Keratinocyte (primary cell): ENCODE data around the gene PKNOX2. TPM values are rescaled to one million over a fixed set of nuclear protein-coding genes. Genes with fewer than 3 reads are reported as not detected.

Experiments
- DNase-seq: peaks from one replicate; pipeline ENCODE4 v3.0.0-alpha.2; 2011; ENCODE audit warnings: low read depth, missing footprints, low spot score
- FAIRE-seq: peaks from 2 replicates; lab custom pipeline; 2011; peaks lifted over from hg19 to GRCh38; lab: Jason Lieb, UNC
- H2AFZ ChIP-seq: 2 replicates; pipeline ENCODE4 v1.6.0; 2012; ENCODE audit warnings: low read length, control low read depth, inconsistent platforms; ENCODE audit not compliant: control insufficient read depth
- H3K27ac ChIP-seq: 2 replicates; pipeline ENCODE4 v1.5.1; 2011; ENCODE audit warnings: low read length; ENCODE audit not compliant: control insufficient read depth, insufficient read depth
- H3K27me3 ChIP-seq: 3 replicates; pipeline ENCODE4 v1.6.0; 2011; ENCODE audit warnings: low read length; ENCODE audit not compliant: control insufficient read depth, insufficient read depth; ENCODE audit errors: extremely low read depth
- H3K36me3 ChIP-seq, 2 experiments: 2 replicates in 1 of 2; 3 replicates in 1 of 2; pipeline ENCODE4 v1.5.1; 2011; ENCODE audit warnings: low read length in 2 of 2, mild to moderate bottlenecking in 1 of 2; ENCODE audit not compliant: control insufficient read depth in 2 of 2, insufficient read depth in 2 of 2; ENCODE audit errors: extremely low read depth in 1 of 2
- H3K4me1 ChIP-seq: 3 replicates; pipeline ENCODE4 v1.5.1; 2011; ENCODE audit warnings: low read length; ENCODE audit not compliant: control insufficient read depth, insufficient read depth; ENCODE audit errors: extremely low read depth
- H3K4me2 ChIP-seq: 3 replicates; pipeline ENCODE4 v1.6.0; 2011; ENCODE audit warnings: low read depth, low read length; ENCODE audit not compliant: control insufficient read depth, insufficient read depth; ENCODE audit errors: extremely low read depth
- H3K4me3 ChIP-seq, 3 experiments: fragments of 200-600 bp in 1 of 3; sonication (generic) in 1 of 3; 2 replicates in 2 of 3; 3 replicates in 1 of 3; pipeline ENCODE4 v1.5.1; 2011 to 2016; ENCODE audit warnings: low read length in 3 of 3, mild to moderate bottlenecking in 3 of 3, control low read depth in 2 of 3, inconsistent platforms in 1 of 3, low read depth in 1 of 3, mixed read lengths in 1 of 3, mixed run types in 1 of 3, moderate library complexity in 1 of 3; ENCODE audit not compliant: control insufficient read depth in 2 of 3, insufficient read depth in 2 of 3; ENCODE audit errors: extremely low read depth in 1 of 3
- H3K79me2 ChIP-seq: 2 replicates; pipeline ENCODE4 v1.6.0; 2012; ENCODE audit warnings: low read length; ENCODE audit not compliant: control insufficient read depth, insufficient read depth
- H3K9ac ChIP-seq: 3 replicates; pipeline ENCODE4 v1.6.0; 2011; ENCODE audit warnings: low read length; ENCODE audit not compliant: control insufficient read depth, insufficient read depth; ENCODE audit errors: extremely low read depth
- H3K9me1 ChIP-seq: 3 replicates; pipeline ENCODE4 v1.6.0; 2011; ENCODE audit warnings: low read length; ENCODE audit not compliant: control insufficient read depth, insufficient read depth; ENCODE audit errors: extremely low read depth
- H3K9me3 ChIP-seq: 2 replicates; pipeline ENCODE4 v1.5.1; 2012; ENCODE audit warnings: low read depth, low read length; ENCODE audit not compliant: control insufficient read depth
- H4K20me1 ChIP-seq: 3 replicates; pipeline ENCODE4 v1.6.0; 2011; ENCODE audit warnings: low read length; ENCODE audit not compliant: control insufficient read depth, insufficient read depth; ENCODE audit errors: extremely low read depth
- EZH2 ChIP-seq: IDR thresholded peaks from one replicate; pipeline ENCODE4 v1.6.1; 2012; ENCODE audit warnings: inconsistent platforms, mild to moderate bottlenecking, low read length, moderate library complexity
- dilution Hi-C: fragments of 300-500 bp; cut with MboI; formaldehyde crosslinking; loops from one replicate; pipeline ENCODE4 v1.7.0; 2020; ENCODE audit warnings: low sequenced_read_pairs; ENCODE audit not compliant: extremely low pct_ligation_motif_present
- polyA plus RNA-seq, 5 experiments: library from polyadenylated mRNA; depleted of rRNA in 3 of 5; stranded (reverse) in 3 of 5; stranded (forward) in 1 of 5; unstranded in 1 of 5; fragments of >200 nt; gene quantifications; 1 replicate in 1 of 5; 2 replicates in 3 of 5; 3 replicates in 1 of 5; pipeline versions ENCODE4 v1.2.1 to v1.2.3, GENCODE V29; 2011 to 2012; ENCODE audit warnings: missing spikeins in 2 of 5, low read depth in 1 of 5, low replicate concordance in 1 of 5
- TF ChIP-seq, protein P1 (sequence below), 3 experiments: IDR thresholded peaks in 1 of 3; conservative IDR thresholded peaks in 1 of 3; optimal IDR thresholded peaks in 1 of 3; 2 replicates in 2 of 3; 3 replicates in 1 of 3; pipeline versions ENCODE3 to v1.5.1; 2011; ENCODE audit warnings: low read length in 3 of 3, mild to moderate bottlenecking in 3 of 3, moderate library complexity in 2 of 3, control low read depth in 1 of 3, inconsistent platforms in 1 of 3; ENCODE audit not compliant: insufficient read depth in 2 of 3; ENCODE audit errors: extremely low read depth in 1 of 3

The PKNOX2 gene
- polyA plus RNA-seq, 1 donor (not counting 4 experiments of a cell fraction or from before 2014, with no cell fraction given): 0.05 TPM

DNA sequence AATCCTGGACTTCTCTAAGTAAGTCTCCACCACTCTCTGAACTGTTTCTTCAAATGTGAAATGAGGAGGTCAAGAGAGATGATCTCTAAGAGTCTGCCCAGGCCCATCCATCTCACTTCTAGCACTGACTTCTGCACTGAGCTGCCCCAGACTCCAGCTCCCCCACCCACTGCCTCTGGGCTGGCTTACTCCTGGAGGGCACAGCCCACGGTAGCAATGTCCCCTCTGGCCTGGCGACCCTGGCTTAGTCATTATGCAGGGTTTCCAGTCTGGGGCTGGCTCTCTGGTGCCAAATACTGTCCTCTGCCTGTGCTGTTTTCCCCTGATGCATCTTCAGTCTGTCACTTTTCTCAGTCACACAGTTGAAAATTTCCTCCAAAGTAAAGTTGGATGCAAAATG lies 60.9 kb downstream of the PKNOX2 start:
- Histone ChIP-seq H3K27me3 (peaks cover 7% of the 10 kb centered on the region), H3K79me2 (no peaks in the 10 kb centered on the region), H3K9me1 (no peaks in the 10 kb centered on the region), H3K4me3 (no peak overlapping the region), H3K36me3 (no peaks in the 10 kb centered on the region), H4K20me1 (no peaks in the 10 kb centered on the region), H3K27ac (no peak overlapping the region), H2AFZ (no peak overlapping the region), H3K9ac (no peak overlapping the region), H3K9me3 (no peaks in the 10 kb centered on the region), H3K4me2 (no peak overlapping the region), H3K4me1 (no peaks in the 10 kb centered on the region)
- no peak for FAIRE-seq
- dilution Hi-C loops: no loop called here
- TF ChIP-seq EZH2: no peak
- TF ChIP-seq, protein P1, sequence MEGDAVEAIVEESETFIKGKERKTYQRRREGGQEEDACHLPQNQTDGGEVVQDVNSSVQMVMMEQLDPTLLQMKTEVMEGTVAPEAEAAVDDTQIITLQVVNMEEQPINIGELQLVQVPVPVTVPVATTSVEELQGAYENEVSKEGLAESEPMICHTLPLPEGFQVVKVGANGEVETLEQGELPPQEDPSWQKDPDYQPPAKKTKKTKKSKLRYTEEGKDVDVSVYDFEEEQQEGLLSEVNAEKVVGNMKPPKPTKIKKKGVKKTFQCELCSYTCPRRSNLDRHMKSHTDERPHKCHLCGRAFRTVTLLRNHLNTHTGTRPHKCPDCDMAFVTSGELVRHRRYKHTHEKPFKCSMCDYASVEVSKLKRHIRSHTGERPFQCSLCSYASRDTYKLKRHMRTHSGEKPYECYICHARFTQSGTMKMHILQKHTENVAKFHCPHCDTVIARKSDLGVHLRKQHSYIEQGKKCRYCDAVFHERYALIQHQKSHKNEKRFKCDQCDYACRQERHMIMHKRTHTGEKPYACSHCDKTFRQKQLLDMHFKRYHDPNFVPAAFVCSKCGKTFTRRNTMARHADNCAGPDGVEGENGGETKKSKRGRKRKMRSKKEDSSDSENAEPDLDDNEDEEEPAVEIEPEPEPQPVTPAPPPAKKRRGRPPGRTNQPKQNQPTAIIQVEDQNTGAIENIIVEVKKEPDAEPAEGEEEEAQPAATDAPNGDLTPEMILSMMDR (optimal IDR thresholded peaks at IDR 0.05 in 1 of 3, IDR thresholded peaks at IDR 0.05 in 1 of 3, conservative IDR thresholded peaks at IDR 0.05 in 1 of 3; ENCODE audit: extremely low read depth in 1 of 3, insufficient read depth in 2 of 3, low read length in 3 of 3): no peak
- DNase-seq: no peak

DNA sequence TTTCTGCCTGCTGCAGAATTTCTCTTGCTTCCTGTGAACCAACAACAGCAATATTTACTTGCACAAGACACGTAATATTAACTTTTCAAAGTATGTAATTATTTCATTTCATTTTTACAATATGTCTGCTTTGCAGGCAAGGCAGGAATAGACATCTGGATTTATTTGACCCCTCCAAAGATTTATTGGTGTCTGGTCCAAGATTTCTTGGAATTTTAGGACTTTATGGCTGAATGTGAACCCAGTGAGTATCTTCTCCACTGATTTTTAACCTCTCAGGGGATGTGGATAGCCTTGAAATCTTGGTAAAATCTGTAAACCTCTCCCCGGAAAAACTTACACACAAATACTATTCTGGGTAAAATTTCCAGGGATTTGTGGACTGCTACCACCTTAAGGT lies 61.5 kb downstream of the PKNOX2 start:
- H3K27ac ChIP-seq: no peak overlapping the region
- H2AFZ ChIP-seq: no peak overlapping the region
- H3K79me2 ChIP-seq: no peaks in the 10 kb centered on the region
- dilution Hi-C loops: no loop called here
- no peaks in the 10 kb centered on the region for H3K36me3 ChIP-seq
- H3K9me3 ChIP-seq: no peaks in the 10 kb centered on the region
- no peaks in the 10 kb centered on the region for H3K4me1 ChIP-seq
- DNase-seq (no peak), FAIRE-seq (no peak)
- peaks cover 7% of the 10 kb centered on the region for H3K27me3 ChIP-seq
- no peaks in the 10 kb centered on the region for H4K20me1 ChIP-seq
- TF ChIP-seq, protein P1 (optimal IDR thresholded peaks at IDR 0.05 in 1 of 3, IDR thresholded peaks at IDR 0.05 in 1 of 3, conservative IDR thresholded peaks at IDR 0.05 in 1 of 3; ENCODE audit: extremely low read depth in 1 of 3, insufficient read depth in 2 of 3, low read length in 3 of 3): no peak
- no peak for TF ChIP-seq EZH2
- H3K4me3 ChIP-seq: no peak overlapping the region
- no peak overlapping the region for H3K9ac ChIP-seq
- no peak overlapping the region for H3K4me2 ChIP-seq
- no peaks in the 10 kb centered on the region for H3K9me1 ChIP-seq
